ENCODE data around the gene CSNK1A1. TPM values are rescaled to one million over a fixed set of nuclear protein-coding genes. Genes with fewer than 3 reads are reported as not detected.
A peak's percentile ranks its signal among the peaks of the same experiment; 100 is the strongest.

Gene CSNK1A1
- total and polyA plus RNA-seq, 4 donors = 43.0 to 108 (median 78.2) TPM

DNA sequence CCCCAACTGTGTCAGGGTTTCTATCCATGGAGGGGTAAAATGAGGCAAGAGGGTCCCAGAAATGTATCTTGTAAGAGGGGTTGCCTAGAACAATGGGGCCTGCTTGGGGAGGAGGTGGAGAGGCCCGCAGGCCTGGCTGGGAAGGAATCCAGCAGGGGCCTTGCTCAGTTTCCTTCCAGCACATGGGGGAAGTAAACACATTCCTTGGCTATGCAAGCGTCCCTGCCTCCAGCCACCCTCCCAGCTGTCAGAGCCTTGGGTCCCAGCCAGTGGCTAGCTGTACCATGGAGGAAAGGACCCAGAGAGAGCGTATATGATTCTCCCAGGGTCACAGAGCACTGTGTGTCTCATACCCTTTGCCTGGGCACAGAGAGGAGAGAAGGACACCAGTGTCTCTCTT lies 101.0 kb downstream of the CSNK1A1 start:
- no peak for DNase-seq (ENCODE audit: low spot score)
- Histone ChIP-seq H3K9ac (ENCODE audit: low read depth in 1 of 2, low read length in 2 of 2) (no peak overlapping the region), H3K9me3 (ENCODE audit: control insufficient read depth in 4 of 4, low read length in 3 of 4) (no peaks in the 10 kb centered on the region), H3K27me3 (ENCODE audit: control insufficient read depth in 4 of 4, insufficient read depth in 4 of 4, low read length in 3 of 4) (no peaks in the 10 kb centered on the region), H3K4me3 (ENCODE audit: low read depth in 1 of 3, low read length in 3 of 3) (no peak overlapping the region), H3K27ac (ENCODE audit: low read depth in 1 of 2, low read length in 2 of 2) (peak overlapping the region; percentile 65 to 72), H3K36me3 (ENCODE audit: control insufficient read depth in 4 of 4, insufficient read depth in 3 of 4, low read depth in 1 of 4, low read length in 3 of 4) (no peaks in the 10 kb centered on the region), H3K4me1 (ENCODE audit: control insufficient read depth in 4 of 4, insufficient read depth in 4 of 4, low read length in 3 of 4) (peaks cover 0 to 4% (median 2%) of the 10 kb centered on the region in 4 donors)
- whole genome bisulfite sequencing = 68% methylated on average over 3 of the region's 3 CpGs
- TF ChIP-seq, protein P1, sequence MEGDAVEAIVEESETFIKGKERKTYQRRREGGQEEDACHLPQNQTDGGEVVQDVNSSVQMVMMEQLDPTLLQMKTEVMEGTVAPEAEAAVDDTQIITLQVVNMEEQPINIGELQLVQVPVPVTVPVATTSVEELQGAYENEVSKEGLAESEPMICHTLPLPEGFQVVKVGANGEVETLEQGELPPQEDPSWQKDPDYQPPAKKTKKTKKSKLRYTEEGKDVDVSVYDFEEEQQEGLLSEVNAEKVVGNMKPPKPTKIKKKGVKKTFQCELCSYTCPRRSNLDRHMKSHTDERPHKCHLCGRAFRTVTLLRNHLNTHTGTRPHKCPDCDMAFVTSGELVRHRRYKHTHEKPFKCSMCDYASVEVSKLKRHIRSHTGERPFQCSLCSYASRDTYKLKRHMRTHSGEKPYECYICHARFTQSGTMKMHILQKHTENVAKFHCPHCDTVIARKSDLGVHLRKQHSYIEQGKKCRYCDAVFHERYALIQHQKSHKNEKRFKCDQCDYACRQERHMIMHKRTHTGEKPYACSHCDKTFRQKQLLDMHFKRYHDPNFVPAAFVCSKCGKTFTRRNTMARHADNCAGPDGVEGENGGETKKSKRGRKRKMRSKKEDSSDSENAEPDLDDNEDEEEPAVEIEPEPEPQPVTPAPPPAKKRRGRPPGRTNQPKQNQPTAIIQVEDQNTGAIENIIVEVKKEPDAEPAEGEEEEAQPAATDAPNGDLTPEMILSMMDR (IDR thresholded peaks at IDR 0.05; ENCODE audit: low read depth, low read length, missing input control) = no peak
- TF ChIP-seq, protein P2, sequence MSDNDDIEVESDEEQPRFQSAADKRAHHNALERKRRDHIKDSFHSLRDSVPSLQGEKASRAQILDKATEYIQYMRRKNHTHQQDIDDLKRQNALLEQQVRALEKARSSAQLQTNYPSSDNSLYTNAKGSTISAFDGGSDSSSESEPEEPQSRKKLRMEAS (IDR thresholded peaks at IDR 0.05) = peak; percentile 52

GRCh38 chr5:149448831-149449714 lies 102.2 kb downstream of the CSNK1A1 start:
- 88% methylated on average over 7 of the region's 7 CpGs for whole genome bisulfite sequencing
- H3K9me3 ChIP-seq (ENCODE audit: control insufficient read depth in 4 of 4, low read length in 3 of 4) = no peaks in the 10 kb centered on the region
- peaks cover 0 to 4% (median 2%) of the 10 kb centered on the region in 4 donors for H3K4me1 ChIP-seq (ENCODE audit: control insufficient read depth in 4 of 4, insufficient read depth in 4 of 4, low read length in 3 of 4)
- DNase-seq (ENCODE audit: low spot score) = no peak
- H3K27me3 ChIP-seq (ENCODE audit: control insufficient read depth in 4 of 4, insufficient read depth in 4 of 4, low read length in 3 of 4) = no peaks in the 10 kb centered on the region
- H3K27ac ChIP-seq (ENCODE audit: low read depth in 1 of 2, low read length in 2 of 2) = peak overlapping the region; percentile 32 to 65
- no peak overlapping the region for H3K4me3 ChIP-seq (ENCODE audit: low read depth in 1 of 3, low read length in 3 of 3)
- no peak for TF ChIP-seq RXRA (IDR thresholded peaks at IDR 0.05)
- TF ChIP-seq FOXA2 (IDR thresholded peaks at IDR 0.05) = no peak
- TF ChIP-seq RAD21 (IDR thresholded peaks at IDR 0.05) = peak; percentile 20 to 21
- no peak for TF ChIP-seq ZBTB33 (IDR thresholded peaks at IDR 0.05)
- TF ChIP-seq, protein P1 (IDR thresholded peaks at IDR 0.05; ENCODE audit: low read depth, low read length, missing input control) = peak; percentile 13
- no peaks in the 10 kb centered on the region for H3K36me3 ChIP-seq (ENCODE audit: control insufficient read depth in 4 of 4, insufficient read depth in 3 of 4, low read depth in 1 of 4, low read length in 3 of 4)
- no peak overlapping the region for H3K9ac ChIP-seq (ENCODE audit: low read depth in 1 of 2, low read length in 2 of 2)

GRCh38 chr5:149448431-149448830 lies 102.8 kb downstream of the CSNK1A1 start:
- WGBS = 84% methylated on average over 4 of the region's 4 CpGs
- peaks cover 0 to 4% (median 2%) of the 10 kb centered on the region in 4 donors for H3K4me1 ChIP-seq (ENCODE audit: control insufficient read depth in 4 of 4, insufficient read depth in 4 of 4, low read length in 3 of 4)
- no peak overlapping the region for H3K27ac ChIP-seq (ENCODE audit: low read depth in 1 of 2, low read length in 2 of 2)
- DNase-seq (ENCODE audit: low spot score) = no peak
- H3K27me3 ChIP-seq (ENCODE audit: control insufficient read depth in 4 of 4, insufficient read depth in 4 of 4, low read length in 3 of 4) = no peaks in the 10 kb centered on the region
- no peak overlapping the region for H3K9ac ChIP-seq (ENCODE audit: low read depth in 1 of 2, low read length in 2 of 2)
- H3K4me3 ChIP-seq (ENCODE audit: low read depth in 1 of 3, low read length in 3 of 3) = no peak overlapping the region
- no peaks in the 10 kb centered on the region for H3K36me3 ChIP-seq (ENCODE audit: control insufficient read depth in 4 of 4, insufficient read depth in 3 of 4, low read depth in 1 of 4, low read length in 3 of 4)
- no peaks in the 10 kb centered on the region for H3K9me3 ChIP-seq (ENCODE audit: control insufficient read depth in 4 of 4, low read length in 3 of 4)
- TF ChIP-seq, protein P2 (IDR thresholded peaks at IDR 0.05) = no peak
- no peak for TF ChIP-seq GABPA (IDR thresholded peaks at IDR 0.05 in 1 of 2, conservative IDR thresholded peaks at IDR 0.05 in 1 of 2)
- no peak for TF ChIP-seq HNF4A (conservative IDR thresholded peaks at IDR 0.05)
- TF ChIP-seq, protein P1 (IDR thresholded peaks at IDR 0.05; ENCODE audit: low read depth, low read length, missing input control) = no peak
- TF ChIP-seq RXRA (IDR thresholded peaks at IDR 0.05) = no peak
- no peak for TF ChIP-seq ZBTB33 (IDR thresholded peaks at IDR 0.05)
- TF ChIP-seq NR2F2 (IDR thresholded peaks at IDR 0.05) = no peak
- TF ChIP-seq TAF1 (conservative IDR thresholded peaks at IDR 0.05) = no peak
- no peak for TF ChIP-seq HNF4G (IDR thresholded peaks at IDR 0.05)

All from liver (tissue), 9 donors.